Measurements from ENCODE around the gene UCN3. TPM values are rescaled to one million over a fixed set of nuclear protein-coding genes. Genes with fewer than 3 reads are reported as not detected.

Gene UCN3
- polyA plus RNA-seq, 1 of the 3 experiments (the other 2 are of a cell fraction): not detected

- POLR2A ChIA-PET: no interaction called here
- DNase-seq: no peak
- Histone ChIP-seq H3K4me1 (ENCODE audit: control insufficient read depth in 1 of 2, insufficient read depth in 2 of 2, low read depth in 1 of 2, low read length in 1 of 2) (no peaks in the 10 kb centered on the region), H2AFZ (ENCODE audit: low read depth) (no peak overlapping the region), H3F3A (replicated peaks; ENCODE audit: insufficient read depth) (no peaks in the 10 kb centered on the region), H3K4me2 (no peak overlapping the region), H3K27ac (ENCODE audit: low read depth in 2 of 2, low read length in 1 of 2) (no peak overlapping the region), H3K9ac (no peak overlapping the region), H3K79me2 (ENCODE audit: insufficient read depth) (no peaks in the 10 kb centered on the region), H3K9me2 (no peaks in the 10 kb centered on the region), H4K20me1 (ENCODE audit: insufficient read depth) (no peaks in the 10 kb centered on the region), H3K27me3 (ENCODE audit: insufficient read depth) (peaks cover 8% of the 10 kb centered on the region; the same call in 1 of the 2 replicates), H3K36me3 (replicated peaks in 1 of 2; ENCODE audit: control insufficient read depth in 1 of 2, insufficient read depth in 2 of 2, low read length in 1 of 2) (no peaks in the 10 kb centered on the region), H3K9me3 (no peaks in the 10 kb centered on the region), H3K4me3 (ENCODE audit: low read depth in 2 of 2, low read length in 1 of 2) (no peak overlapping the region)
- WGBS (ENCODE audit: low lambda C conversion rate): 24% methylated on average over 5 of the region's 5 CpGs
- CTCF ChIA-PET: interaction anchor here (0.9 kb wide), 1 partner anchor 51 kb away, joined by 3 read pairs; no protein-coding TSS in a partner anchor
- TF ChIP-seq TEAD4 (IDR thresholded peaks at IDR 0.05; ENCODE audit: borderline replicate concordance, insufficient read depth) (no peak), FOXJ3 (CRISPR knock-in tag; IDR thresholded peaks at IDR 0.05) (no peak), NFIC (IDR thresholded peaks at IDR 0.05; ENCODE audit: borderline replicate concordance) (no peak), REST (IDR thresholded peaks at IDR 0.05; ENCODE audit: low read depth, low read length) (no peak), CTCF (IDR thresholded peaks at IDR 0.05) (no peak), GABPA (IDR thresholded peaks at IDR 0.05; ENCODE audit: low read depth) (no peak), CHD2 (IDR thresholded peaks at IDR 0.05; ENCODE audit: low read length, partially characterized antibody) (no peak), SIN3A (IDR thresholded peaks at IDR 0.05; ENCODE audit: borderline replicate concordance, low read depth, low read length) (no peak), ZBTB33 (IDR thresholded peaks at IDR 0.05; ENCODE audit: borderline replicate concordance, low read depth) (no peak), IRF3 (IDR thresholded peaks at IDR 0.05; ENCODE audit: low read depth, low read length) (no peak), MXI1 (IDR thresholded peaks at IDR 0.05; ENCODE audit: low read depth, low read length) (no peak), FOXM1 (IDR thresholded peaks at IDR 0.05; ENCODE audit: low read depth) (no peak), RFX5 (IDR thresholded peaks at IDR 0.05; ENCODE audit: low read length) (no peak), ELF1 (IDR thresholded peaks at IDR 0.05) (no peak)
Measured at GRCh38 chr10:5334196-5334880, 30.4 kb upstream of the UCN3 start.

All from SK-N-SH (cell line).